ENCODE measurements around the gene LCN10. TPM values are rescaled to one million over a fixed set of nuclear protein-coding genes. Genes with fewer than 3 reads are reported as not detected.
"Not testable (repeated sequence)": the region's sequence is repeated elsewhere in the genome, so short reads cannot be mapped to it uniquely, and the experiment has no call there.

The LCN10 gene
- total RNA-seq, 2 experiments from 2014 or later = 1.2 to 1.5 TPM

DNA sequence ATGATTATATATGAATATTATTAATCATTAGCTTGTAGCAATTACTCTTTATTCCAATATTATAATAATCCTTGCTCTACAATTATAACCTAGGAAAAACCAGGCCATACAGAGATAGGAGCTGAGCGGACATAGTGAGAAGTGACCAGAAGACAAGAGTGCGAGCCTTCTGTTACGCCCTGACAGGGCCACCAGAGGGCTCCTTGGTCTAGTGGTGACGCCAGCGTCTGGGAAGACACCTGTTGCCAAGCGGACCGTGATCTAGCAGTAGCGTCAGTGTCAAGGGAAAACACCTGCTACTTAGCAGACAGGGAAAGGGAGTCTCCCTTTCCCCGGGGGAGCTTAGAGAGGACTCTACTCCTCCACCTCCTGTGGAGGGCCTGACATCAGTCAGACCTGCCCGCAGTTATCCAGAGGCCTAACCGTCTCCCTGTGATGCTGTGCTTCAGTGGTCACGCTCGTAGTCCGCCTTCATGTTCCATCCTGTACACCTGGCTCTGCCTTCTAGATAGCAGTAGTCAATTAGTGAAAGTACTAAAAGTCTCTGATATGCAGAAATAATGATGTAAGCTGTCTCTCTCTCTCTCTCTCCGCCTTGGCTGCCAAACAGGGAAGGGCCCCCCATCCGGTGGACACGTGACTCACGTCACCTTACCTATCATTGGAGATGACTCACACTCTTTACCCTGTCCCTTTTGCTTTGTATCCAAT is 23.8 kb upstream of the LCN10 start:
- peak; percentile 84 for DNase-seq
- H3K4me1 Mint-ChIP-seq (ENCODE audit: low read depth) = peaks cover 17% of the 10 kb centered on the region
- CTCF ChIA-PET = interaction anchor here (0.8 to 2.0 kb wide), 7 partner anchors 12 to 470 kb away, joined by 3 to 13 read pairs (median 5); no protein-coding TSS in a partner anchor
- H3K36me3 Mint-ChIP-seq, POLR2A ChIA-PET, H3K9me3 Mint-ChIP-seq: not testable (repeated sequence)
- intact Hi-C loops (cut with micrococcal nuclease) = loop anchor here (1.0 to 2.0 kb wide), 2 partner anchors 16 to 18 kb away; no protein-coding TSS in a partner anchor
- H3K4me3 Mint-ChIP-seq = peak overlapping the region; percentile 11
- peak overlapping the region; percentile 73 for H3K27ac Mint-ChIP-seq
- H3K27me3 Mint-ChIP-seq = peaks cover 14% of the 10 kb centered on the region

GRCh38 chr9:136765745-136766409 is 23.1 kb upstream of the LCN10 start:
- not testable (repeated sequence) for H3K27ac Mint-ChIP-seq, DNase-seq

GRCh38 chr9:136765041-136765440 is 22.3 kb upstream of the LCN10 start:
- Mint-ChIP-seq H3K27ac (no peak overlapping the region), H3K4me1 (ENCODE audit: low read depth) (peaks cover 17% of the 10 kb centered on the region), H3K27me3 (peaks cover 20% of the 10 kb centered on the region), H3K9me3 (no peaks in the 10 kb centered on the region), H3K4me3 (no peak overlapping the region), H3K36me3 (no peaks in the 10 kb centered on the region)
- ChIA-PET CTCF (no interaction called here), POLR2A (no interaction called here)
- intact Hi-C loops (cut with micrococcal nuclease) = no loop called here
- no peak for DNase-seq

More at GRCh38 chr9:136765745-136766409, 23.1 kb upstream of the LCN10 start:
- H3K4me3 Mint-ChIP-seq, H3K36me3 Mint-ChIP-seq, H3K9me3 Mint-ChIP-seq, POLR2A ChIA-PET: not testable (repeated sequence)
- H3K27me3 Mint-ChIP-seq = peaks cover 16% of the 10 kb centered on the region
- CTCF ChIA-PET = interaction anchor here (0.8 to 2.0 kb wide), 7 partner anchors 13 to 471 kb away, joined by 3 to 13 read pairs (median 5); no protein-coding TSS in a partner anchor
- peaks cover 17% of the 10 kb centered on the region for H3K4me1 Mint-ChIP-seq (ENCODE audit: low read depth)
- intact Hi-C loops (cut with micrococcal nuclease) = loop anchor here (1.0 to 2.0 kb wide), 2 partner anchors 15 to 18 kb away; no protein-coding TSS in a partner anchor

- no peak for DNase-seq
- Mint-ChIP-seq H3K27me3 (peaks cover 21% of the 10 kb centered on the region), H3K4me1 (ENCODE audit: low read depth) (peaks cover 15% of the 10 kb centered on the region), H3K9me3 (no peaks in the 10 kb centered on the region), H3K27ac (no peak within 1 kb of the TSS), H3K36me3 (no peaks in the 10 kb centered on the region), H3K4me3 (no peak within 1 kb of the TSS)
- POLR2A ChIA-PET = no interaction called here
- CTCF ChIA-PET = no interaction called here
- intact Hi-C loops (cut with micrococcal nuclease) = no loop called here
These were observed 21.7 kb upstream of the LCN10 start, which contains the start of gene LCN15 for GRCh38 chr9:136764301-136764891. Gene LCN15, minus strand, starts transcription at chr9:136764518. Its CDS starts 30 bp downstream, at chr9:136764488.

- peaks cover 21% of the 10 kb centered on the region for H3K27me3 Mint-ChIP-seq
- H3K9me3 Mint-ChIP-seq = no peaks in the 10 kb centered on the region
- ChIA-PET POLR2A (no interaction called here), CTCF (interaction anchor here (0.9 kb wide), 1 partner anchor 24 kb away, joined by 3 read pairs; no protein-coding TSS in a partner anchor)
- no peaks in the 10 kb centered on the region for H3K36me3 Mint-ChIP-seq
- no peak overlapping the region for H3K27ac Mint-ChIP-seq
- no peak for DNase-seq
- H3K4me3 Mint-ChIP-seq = no peak overlapping the region
- intact Hi-C loops (cut with micrococcal nuclease) = no loop called here
- H3K4me1 Mint-ChIP-seq (ENCODE audit: low read depth) = peaks cover 15% of the 10 kb centered on the region
These were observed 20.9 kb upstream of the LCN10 start for GRCh38 chr9:136763649-136764035.

DNA sequence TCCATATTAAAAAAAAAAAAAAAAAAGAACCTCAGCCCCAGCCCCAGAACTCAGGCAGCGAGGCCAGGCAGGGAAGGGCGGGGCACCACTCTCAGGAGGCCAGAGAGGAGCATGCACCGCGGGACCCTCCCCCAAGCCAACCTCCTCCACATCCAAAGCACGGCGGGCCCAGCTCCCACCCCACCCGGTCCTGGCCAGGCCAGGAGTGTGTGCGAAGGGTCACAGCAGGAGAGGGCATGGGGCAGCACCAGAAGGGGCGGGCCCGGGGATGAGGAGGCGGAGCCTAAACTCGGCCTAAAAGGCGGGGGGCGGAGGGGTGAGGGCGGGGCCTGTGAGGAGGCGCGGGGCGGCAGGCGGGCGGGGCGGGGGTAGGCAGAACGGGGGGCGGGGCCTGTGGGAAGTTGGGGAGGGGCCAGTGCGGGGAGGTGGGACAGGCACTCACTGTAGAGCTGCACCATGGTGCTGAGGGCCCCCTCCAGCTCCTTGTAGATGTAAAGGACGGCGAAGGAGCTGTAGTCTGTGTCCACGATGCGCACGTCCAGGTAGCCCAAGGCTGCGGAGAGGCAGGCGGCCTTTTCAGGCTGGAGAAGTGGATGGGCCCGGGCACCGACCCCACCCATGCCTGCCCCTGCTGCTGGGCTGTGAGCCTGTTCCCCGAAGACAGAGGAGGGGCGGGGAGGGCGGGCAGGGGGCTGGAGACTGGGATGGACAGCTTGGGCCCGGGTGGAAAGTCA is 20.3 kb upstream of the LCN10 start:
- Mint-ChIP-seq H3K36me3 (no peaks in the 10 kb centered on the region), H3K27me3 (peaks cover 20% of the 10 kb centered on the region), H3K9me3 (no peaks in the 10 kb centered on the region), H3K4me1 (ENCODE audit: low read depth) (peaks cover 15% of the 10 kb centered on the region), H3K27ac (no peak overlapping the region), H3K4me3 (no peak overlapping the region)
- ChIA-PET CTCF (interaction anchor here (0.9 to 1.1 kb wide), 2 partner anchors 12 to 24 kb away, joined by 3 read pairs; no protein-coding TSS in a partner anchor), POLR2A (no interaction called here)
- intact Hi-C loops (cut with micrococcal nuclease) = no loop called here
- peak; percentile 50 for DNase-seq

DNA sequence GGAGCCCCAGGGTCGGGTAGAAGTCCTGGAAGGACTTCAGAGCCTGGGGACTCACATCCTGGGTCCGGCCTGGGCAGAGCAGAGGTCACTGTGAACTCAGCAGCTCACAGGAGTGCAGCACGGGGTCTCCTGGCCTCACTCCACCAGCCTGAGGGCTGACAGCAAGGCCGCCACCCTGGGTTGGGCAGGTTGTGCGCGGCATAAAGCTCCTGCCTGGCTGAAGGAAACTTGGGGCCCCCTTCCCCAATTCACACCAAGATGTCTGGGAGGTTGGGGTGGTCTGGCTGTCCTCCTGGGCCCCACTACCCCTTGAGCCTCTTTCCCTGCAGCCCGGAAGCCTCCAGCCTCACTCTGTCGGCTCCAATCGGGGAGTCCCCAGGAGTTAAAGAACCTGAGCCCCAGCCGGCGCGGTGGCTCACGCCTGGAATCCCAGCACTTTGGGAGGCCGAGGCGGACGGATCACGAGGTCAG is 19.5 kb upstream of the LCN10 start:
- peaks cover 13% of the 10 kb centered on the region for H3K4me1 Mint-ChIP-seq (ENCODE audit: low read depth)
- POLR2A ChIA-PET = no interaction called here

GRCh38 chr9:136761545-136761981 is 18.8 kb upstream of the LCN10 start:
- Mint-ChIP-seq H3K27me3 (peaks cover 12% of the 10 kb centered on the region), H3K36me3 (no peaks in the 10 kb centered on the region), H3K27ac (no peak overlapping the region), H3K4me3 (no peak overlapping the region), H3K9me3 (no peaks in the 10 kb centered on the region), H3K4me1 (ENCODE audit: low read depth) (peaks cover 6% of the 10 kb centered on the region)
- CTCF ChIA-PET = interaction anchor here (1.4 to 1.7 kb wide), 2 partner anchors 11 to 16 kb away, joined by 5 to 6 read pairs; no protein-coding TSS in a partner anchor
- intact Hi-C loops (cut with micrococcal nuclease) = no loop called here
- no peak for DNase-seq
- POLR2A ChIA-PET = no interaction called here

More for the DNA sequence above, 19.5 kb upstream of the LCN10 start:
- Mint-ChIP-seq H3K4me3 (no peak overlapping the region), H3K27me3 (peaks cover 14% of the 10 kb centered on the region), H3K36me3 (no peaks in the 10 kb centered on the region), H3K9me3 (no peaks in the 10 kb centered on the region), H3K27ac (no peak overlapping the region)
- intact Hi-C loops (cut with micrococcal nuclease) = no loop called here
- DNase-seq = no peak
- CTCF ChIA-PET = interaction anchor here (1.1 kb wide), 1 partner anchor 12 kb away, joined by 3 read pairs; no protein-coding TSS in a partner anchor

- POLR2A ChIA-PET; H3K4me3 Mint-ChIP-seq; H3K4me1 Mint-ChIP-seq (ENCODE audit: low read depth); H3K9me3 Mint-ChIP-seq; intact Hi-C loops (cut with micrococcal nuclease); H3K36me3 Mint-ChIP-seq; H3K27ac Mint-ChIP-seq: not testable (repeated sequence)
- peaks cover 16% of the 10 kb centered on the region for H3K27me3 Mint-ChIP-seq
- CTCF ChIA-PET = interaction anchor here (1.4 to 1.9 kb wide), 3 partner anchors 10 to 274 kb away, joined by 5 to 8 read pairs (median 6); no protein-coding TSS in a partner anchor
- peak; percentile 48 for DNase-seq
These were observed 18.2 kb upstream of the LCN10 start for GRCh38 chr9:136760834-136761544.

DNA sequence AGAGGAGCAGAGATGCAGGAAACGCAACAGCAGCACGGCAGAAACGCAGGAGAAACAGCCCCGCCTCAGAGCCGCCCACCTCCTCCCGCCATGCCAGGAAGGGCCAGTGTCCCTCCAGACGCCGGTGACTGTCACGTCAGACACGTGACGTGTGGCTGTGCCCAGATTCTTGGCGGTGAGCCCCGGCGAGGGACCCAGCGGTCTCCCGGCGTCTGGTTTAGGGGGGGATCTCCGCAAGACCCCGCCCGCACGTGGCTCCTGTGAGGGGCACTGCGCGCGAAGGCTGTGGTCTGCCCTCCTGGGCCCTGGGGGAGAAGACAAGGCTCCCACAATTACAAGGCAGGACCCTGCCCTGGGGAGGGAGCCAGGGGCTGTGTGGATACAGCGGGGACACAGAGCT is 17.7 kb upstream of the LCN10 start:
- no peak overlapping the region for H3K4me3 Mint-ChIP-seq
- peaks cover 21% of the 10 kb centered on the region for H3K27me3 Mint-ChIP-seq
- no peak overlapping the region for H3K27ac Mint-ChIP-seq
- H3K4me1 Mint-ChIP-seq (ENCODE audit: low read depth) = peaks cover under 1% of the 10 kb centered on the region
- H3K36me3 Mint-ChIP-seq = peaks cover 5% of the 10 kb centered on the region
- CTCF ChIA-PET = interaction anchor here (1.1 to 1.9 kb wide), 4 partner anchors 10 to 275 kb away, joined by 5 to 8 read pairs (median 6); no protein-coding TSS in a partner anchor
- DNase-seq = no peak
- POLR2A ChIA-PET = no interaction called here
- peaks cover 11% of the 10 kb centered on the region for H3K9me3 Mint-ChIP-seq
- intact Hi-C loops (cut with micrococcal nuclease) = no loop called here

Data from activated CD4-positive, alpha-beta memory T cell treated with anti-CD3 and anti-CD28 coated beads for 36 hours (primary cell).